LNCAP (cell line): ENCODE measurements around the gene VAMP8.

Experiments used
- CTCF ChIP-seq: fragments of 450-650 bp; IDR thresholded peaks from 2 replicates; pipeline ENCODE4 v1.5.1; 2017; ENCODE audit warnings: mild to moderate bottlenecking

VAMP8 gene

GRCh38 chr2:85541753-85542457, 35.5 kb upstream of the VAMP8 start:
- no peak for TF ChIP-seq CTCF

GRCh38 chr2:85542777-85543176, 34.6 kb upstream of the VAMP8 start:
- no peak for TF ChIP-seq CTCF

GRCh38 chr2:85545780-85546240, 31.6 kb upstream of the VAMP8 start:
- no peak for TF ChIP-seq CTCF

- no peak for TF ChIP-seq CTCF
Observed at GRCh38 chr2:85547089-85547858, 30.1 kb upstream of the VAMP8 start.

GRCh38 chr2:85547859-85548607, 29.4 kb upstream of the VAMP8 start:
- TF ChIP-seq CTCF, result no peak

- no peak for TF ChIP-seq CTCF
Observed at GRCh38 chr2:85548608-85548900, 28.8 kb upstream of the VAMP8 start.

- no peak for TF ChIP-seq CTCF
Observed at GRCh38 chr2:85549095-85549494, 28.3 kb upstream of the VAMP8 start.
